Measurements from ENCODE around the gene FLT1.

The FLT1 gene

DNA sequence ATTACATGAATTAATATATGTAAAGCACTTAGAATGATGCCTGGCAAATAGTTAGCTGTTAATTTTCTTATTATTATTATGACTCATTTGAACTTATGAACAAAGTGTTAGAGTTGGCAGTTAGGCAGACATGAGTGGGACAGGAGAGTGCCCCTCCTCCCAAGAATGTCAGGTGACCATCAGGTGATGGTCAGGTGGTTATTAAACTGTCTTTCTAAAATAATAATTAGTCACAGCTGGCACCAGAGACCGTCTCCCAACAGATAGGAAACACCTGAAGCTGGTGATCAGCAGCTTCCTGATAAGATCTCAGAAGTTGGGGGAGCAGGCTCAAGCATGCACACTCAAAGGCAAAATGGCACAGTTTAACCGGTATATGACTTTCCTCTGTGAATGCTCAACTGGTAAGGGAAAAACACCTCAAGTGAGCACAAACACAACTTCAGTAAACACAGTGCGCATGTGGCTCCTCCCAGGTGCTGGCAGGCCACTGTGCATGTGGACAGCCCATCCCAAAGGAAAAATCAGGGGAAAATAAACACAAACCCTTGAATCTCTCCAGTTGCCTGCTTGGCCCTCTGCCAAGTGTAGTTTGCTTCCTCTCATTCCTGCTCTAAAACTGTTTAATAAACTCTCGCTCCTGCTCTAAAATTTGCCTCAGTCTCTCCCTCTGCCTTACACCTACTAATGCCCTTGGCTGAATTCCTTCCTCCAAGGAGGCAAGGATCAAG is 54.0 kb downstream of the FLT1 start:
- TF ChIP-seq, protein P1, sequence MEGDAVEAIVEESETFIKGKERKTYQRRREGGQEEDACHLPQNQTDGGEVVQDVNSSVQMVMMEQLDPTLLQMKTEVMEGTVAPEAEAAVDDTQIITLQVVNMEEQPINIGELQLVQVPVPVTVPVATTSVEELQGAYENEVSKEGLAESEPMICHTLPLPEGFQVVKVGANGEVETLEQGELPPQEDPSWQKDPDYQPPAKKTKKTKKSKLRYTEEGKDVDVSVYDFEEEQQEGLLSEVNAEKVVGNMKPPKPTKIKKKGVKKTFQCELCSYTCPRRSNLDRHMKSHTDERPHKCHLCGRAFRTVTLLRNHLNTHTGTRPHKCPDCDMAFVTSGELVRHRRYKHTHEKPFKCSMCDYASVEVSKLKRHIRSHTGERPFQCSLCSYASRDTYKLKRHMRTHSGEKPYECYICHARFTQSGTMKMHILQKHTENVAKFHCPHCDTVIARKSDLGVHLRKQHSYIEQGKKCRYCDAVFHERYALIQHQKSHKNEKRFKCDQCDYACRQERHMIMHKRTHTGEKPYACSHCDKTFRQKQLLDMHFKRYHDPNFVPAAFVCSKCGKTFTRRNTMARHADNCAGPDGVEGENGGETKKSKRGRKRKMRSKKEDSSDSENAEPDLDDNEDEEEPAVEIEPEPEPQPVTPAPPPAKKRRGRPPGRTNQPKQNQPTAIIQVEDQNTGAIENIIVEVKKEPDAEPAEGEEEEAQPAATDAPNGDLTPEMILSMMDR (IDR thresholded peaks at IDR 0.05; ENCODE audit: control insufficient read depth, extremely low read depth, insufficient read depth), result no peak
- DNase-seq (ENCODE audit: low read depth), result no peak

DNA sequence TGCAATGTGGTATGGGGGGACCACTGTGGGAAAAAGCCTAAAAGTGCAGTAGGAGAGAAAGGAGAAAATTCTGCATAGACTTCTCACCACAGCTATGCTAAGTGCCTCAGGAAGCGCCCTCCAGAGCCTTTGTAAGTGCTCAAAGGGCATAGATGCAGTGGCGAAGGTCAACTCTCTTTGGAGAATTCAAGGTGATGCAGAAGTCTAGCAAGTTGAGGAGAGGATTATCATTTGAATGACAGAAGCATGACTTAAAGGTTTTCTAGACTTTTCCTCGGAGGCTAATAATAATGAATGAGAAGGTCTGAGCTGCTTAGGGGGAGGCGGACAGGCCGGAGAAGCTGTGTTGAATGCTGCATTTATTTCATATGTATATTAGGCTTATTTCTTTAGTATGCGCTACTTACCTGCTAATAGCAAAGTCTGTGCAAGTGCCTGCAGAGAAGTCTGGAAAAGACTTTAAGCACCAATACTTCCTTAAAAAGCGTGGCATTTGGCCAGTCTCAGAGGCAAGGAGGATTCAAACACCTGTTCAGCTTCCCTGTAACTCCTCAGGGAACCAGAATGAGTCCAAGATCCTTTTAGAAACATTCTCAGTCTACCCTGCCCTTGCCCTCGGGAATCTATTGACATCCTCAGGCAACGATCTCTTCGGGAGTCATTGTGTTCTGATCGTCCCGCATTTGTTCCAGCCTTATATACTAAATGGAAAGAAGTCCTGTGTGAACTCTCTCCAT is 56.2 kb downstream of the FLT1 start:
- TF ChIP-seq, protein P1 (IDR thresholded peaks at IDR 0.05; ENCODE audit: control insufficient read depth, extremely low read depth, insufficient read depth), result no peak
- DNase-seq (ENCODE audit: low read depth), result no peak
- H3K4me3 ChIP-seq (ENCODE audit: low read depth, low read length), result no peak overlapping the region

More for the DNA sequence above, 54.0 kb downstream of the FLT1 start:
- H3K4me3 ChIP-seq (ENCODE audit: low read depth, low read length), result no peak overlapping the region

DNA sequence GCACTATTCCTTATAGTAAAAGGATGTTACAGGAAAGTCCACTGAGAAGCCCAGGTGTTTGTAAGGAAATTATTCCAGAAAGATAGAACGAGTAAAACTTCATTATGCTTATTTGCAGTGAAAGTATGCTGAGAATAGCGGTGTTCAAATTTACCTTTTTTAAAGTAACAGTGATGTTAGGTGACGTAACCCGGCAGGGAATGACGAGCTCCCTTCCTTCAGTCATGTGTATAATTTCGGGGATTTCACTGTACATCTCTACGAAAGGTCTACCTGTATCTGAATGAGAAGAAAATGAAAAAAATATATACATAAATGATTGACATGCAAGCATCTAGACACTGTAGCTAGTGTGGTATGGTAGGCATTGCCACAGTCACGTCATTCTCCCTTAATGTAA is 56.9 kb downstream of the FLT1 start:
- DNase-seq (ENCODE audit: low read depth), result no peak
- TF ChIP-seq, protein P1 (IDR thresholded peaks at IDR 0.05; ENCODE audit: control insufficient read depth, extremely low read depth, insufficient read depth), result no peak
- no peak overlapping the region for H3K4me3 ChIP-seq (ENCODE audit: low read depth, low read length)

DNA sequence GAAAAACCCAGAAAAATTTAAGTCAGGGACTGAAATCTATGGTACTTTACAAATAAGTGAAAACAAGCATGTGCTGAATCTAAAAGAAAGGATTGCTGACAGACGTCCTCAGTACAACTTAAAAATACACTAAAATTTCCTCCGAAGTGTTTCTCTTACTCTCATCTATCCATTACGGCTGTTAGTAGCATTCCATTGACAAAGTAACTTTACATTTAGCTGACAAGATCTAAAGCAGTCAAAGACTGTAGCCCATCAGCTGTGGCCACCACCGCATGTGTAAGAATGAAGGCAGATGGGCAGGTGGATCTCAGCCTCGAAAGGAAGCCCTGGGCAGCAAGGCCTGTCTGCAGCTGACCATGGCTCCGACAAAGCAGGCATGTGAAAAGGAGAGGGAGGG is 59.0 kb downstream of the FLT1 start:
- no peak overlapping the region for H3K4me3 ChIP-seq (ENCODE audit: low read depth, low read length)
- no peak for DNase-seq (ENCODE audit: low read depth)
- TF ChIP-seq, protein P1 (IDR thresholded peaks at IDR 0.05; ENCODE audit: control insufficient read depth, extremely low read depth, insufficient read depth), result no peak

DNA sequence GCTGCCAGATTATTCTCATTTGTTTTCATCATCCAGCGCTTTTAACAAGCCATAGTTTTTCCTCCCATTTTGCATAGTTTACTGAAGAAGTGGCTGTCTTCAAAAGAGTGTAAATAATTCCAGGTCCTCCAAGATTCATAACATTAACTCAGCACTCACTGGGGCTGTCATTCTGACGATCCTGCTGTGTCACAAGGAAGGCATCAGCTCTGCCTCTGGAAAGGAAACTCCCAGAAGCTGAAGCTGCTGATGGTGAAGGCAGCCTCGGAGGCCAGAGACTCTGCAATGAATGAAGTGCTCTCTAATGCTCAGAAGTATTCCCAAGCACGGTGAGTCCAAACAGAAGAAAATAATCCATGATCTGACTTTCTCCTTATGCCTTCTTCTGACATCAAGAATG is 60.0 kb downstream of the FLT1 start:
- H3K4me3 ChIP-seq (ENCODE audit: low read depth, low read length), result no peak overlapping the region
- DNase-seq (ENCODE audit: low read depth), result no peak
- TF ChIP-seq, protein P1 (IDR thresholded peaks at IDR 0.05; ENCODE audit: control insufficient read depth, extremely low read depth, insufficient read depth), result no peak

DNA sequence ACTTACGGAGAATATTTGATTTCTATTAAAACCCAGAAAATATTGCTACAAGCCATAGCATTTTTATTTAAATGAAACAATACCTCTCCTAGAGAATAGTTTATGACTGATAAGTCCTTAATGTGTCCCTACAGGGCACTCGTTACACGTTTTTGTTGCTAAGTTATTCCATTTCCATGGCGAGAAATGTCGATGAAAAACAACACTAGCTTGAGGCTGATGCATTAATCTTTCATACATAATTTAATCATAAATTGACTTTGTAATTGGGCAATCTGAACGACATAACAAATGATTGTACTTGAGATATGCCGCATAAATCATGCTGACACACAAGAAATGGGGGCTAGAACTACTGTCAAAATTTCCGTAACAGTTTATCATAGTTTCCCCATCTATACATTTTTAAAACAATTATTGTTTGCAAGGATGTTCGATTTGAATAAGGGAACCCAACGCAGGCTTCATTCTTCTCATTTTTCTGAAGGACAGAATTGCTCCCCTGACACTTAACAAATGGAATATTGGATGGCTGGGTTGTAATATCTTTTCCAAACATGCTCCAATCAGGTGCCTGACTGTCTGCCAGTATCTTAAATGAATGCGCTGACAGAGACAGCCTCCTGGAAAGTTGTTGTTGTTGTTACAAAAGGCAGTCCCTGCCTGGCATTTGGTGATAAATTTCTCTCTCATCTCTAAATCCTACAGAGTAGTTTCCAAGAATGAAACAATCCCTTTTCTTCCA is 61.9 kb downstream of the FLT1 start:
- TF ChIP-seq, protein P1 (IDR thresholded peaks at IDR 0.05; ENCODE audit: control insufficient read depth, extremely low read depth, insufficient read depth), result no peak

More for the DNA sequence above, 61.9 kb downstream of the FLT1 start:
- no peak overlapping the region for H3K4me3 ChIP-seq (ENCODE audit: low read depth, low read length)
- DNase-seq (ENCODE audit: low read depth), result no peak
